KOPT-K1 (cell line): ENCODE data around the gene GULP1.

Experiments
- H3K27ac ChIP-seq: fragments of 200-600 bp; sonication (generic); 2 replicates; pipeline ENCODE4 v1.5.1; 2016; ENCODE audit warnings: antibody characterized with exemption, mild to moderate bottlenecking, low read depth, low read length; ENCODE audit not compliant: poor library complexity, severe bottlenecking
- H3K36me3 ChIP-seq: fragments of 200-600 bp; sonication (generic); 2 replicates; pipeline ENCODE4 v1.5.1; 2017; ENCODE audit warnings: antibody characterized with exemption, mild to moderate bottlenecking, low read length, moderate library complexity; ENCODE audit not compliant: insufficient read depth
- H3K9me3 ChIP-seq: fragments of 200-600 bp; sonication (generic); 2 replicates; pipeline ENCODE4 v1.5.1; 2017; ENCODE audit warnings: antibody characterized with exemption, low read length, mild to moderate bottlenecking; ENCODE audit not compliant: insufficient read depth, poor library complexity, severe bottlenecking

GULP1 gene

DNA sequence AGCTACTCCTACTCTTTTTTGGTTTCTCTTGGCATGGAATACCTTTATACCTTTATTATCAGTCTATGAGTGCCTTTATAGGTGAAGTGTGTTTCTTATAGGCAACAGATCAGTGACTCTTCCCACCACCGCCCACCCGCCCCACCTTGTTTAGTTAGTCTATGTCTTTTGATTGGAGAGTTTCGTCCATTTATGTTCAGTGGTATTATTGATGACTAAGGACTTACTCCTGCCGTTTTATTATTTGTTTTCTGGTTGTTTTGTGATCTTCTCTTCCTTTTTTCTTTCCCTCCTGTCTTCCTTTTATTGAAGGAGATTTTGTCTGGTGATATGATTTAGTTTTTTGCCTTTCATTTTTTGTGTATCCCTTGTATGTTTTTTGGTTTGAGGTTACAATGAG is 179.5 kb downstream of the GULP1 start:
- H3K9me3 ChIP-seq = no peaks in the 10 kb centered on the region
- no peak overlapping the region for H3K27ac ChIP-seq

DNA sequence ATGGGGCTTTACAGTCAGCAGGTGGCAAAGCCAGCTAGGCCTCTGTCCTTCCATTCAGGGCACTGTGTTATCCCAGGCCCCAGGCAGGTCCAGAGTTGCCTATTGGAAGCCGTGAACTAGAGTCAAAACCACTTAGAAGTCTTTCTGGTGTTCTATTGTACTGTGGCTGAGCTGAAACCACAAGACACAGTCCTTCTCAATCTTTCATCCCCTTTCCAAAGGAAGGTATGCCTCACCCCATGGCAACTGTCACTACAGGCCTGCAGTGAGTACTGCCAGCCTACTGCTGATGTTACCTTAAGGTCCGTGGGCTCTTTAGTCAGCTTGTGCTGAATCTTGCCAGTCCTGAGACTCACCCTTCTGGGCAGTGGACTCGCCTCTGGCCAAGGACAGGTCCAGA is 181.6 kb downstream of the GULP1 start:
- H3K9me3 ChIP-seq = no peaks in the 10 kb centered on the region

More for the DNA sequence above, 179.5 kb downstream of the GULP1 start:
- no peaks in the 10 kb centered on the region for H3K36me3 ChIP-seq

DNA sequence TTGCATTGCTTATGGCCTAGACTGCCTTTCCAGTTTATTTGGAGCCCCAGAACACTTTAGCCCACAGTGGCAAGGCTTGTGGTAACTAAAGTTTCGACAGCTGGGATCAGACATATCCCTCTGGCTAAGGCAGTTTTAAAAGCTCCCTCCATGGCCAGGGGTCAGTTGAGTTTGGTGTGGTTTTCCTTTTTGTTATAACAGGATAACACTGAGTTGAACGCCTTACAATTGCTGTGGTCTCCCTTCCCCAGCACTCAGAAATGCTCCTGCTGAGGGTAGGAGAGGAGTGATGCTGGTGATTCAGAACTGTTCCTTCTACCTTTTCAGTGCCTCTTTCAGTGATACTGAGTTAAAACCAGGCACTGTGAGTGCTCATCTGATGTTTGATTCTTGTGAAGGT is 182.6 kb downstream of the GULP1 start:
- no peaks in the 10 kb centered on the region for H3K9me3 ChIP-seq
- H3K27ac ChIP-seq = no peak overlapping the region
- H3K36me3 ChIP-seq = no peaks in the 10 kb centered on the region

More for the DNA sequence above, 181.6 kb downstream of the GULP1 start:
- Histone ChIP-seq H3K27ac (no peak overlapping the region), H3K36me3 (no peaks in the 10 kb centered on the region)

DNA sequence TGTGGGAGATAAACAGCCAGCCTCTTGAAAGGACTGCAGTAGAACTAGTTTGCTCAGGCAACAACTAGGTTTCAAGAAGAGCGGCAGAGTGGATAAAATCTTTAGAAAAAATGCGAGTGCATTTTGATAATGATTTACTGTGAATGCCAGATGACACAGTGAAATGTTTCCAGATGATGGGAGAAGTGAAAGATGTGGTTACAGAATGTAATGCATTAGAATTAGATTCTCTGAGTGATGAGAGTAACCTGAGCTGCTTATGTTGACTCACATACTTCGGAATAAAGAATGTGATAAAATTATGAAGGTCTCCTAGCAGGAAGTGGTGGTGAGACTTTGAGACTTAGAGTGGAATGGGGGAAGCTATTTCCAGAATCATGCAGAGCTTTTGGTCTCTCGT is 184.3 kb downstream of the GULP1 start:
- H3K27ac ChIP-seq = no peak overlapping the region
- no peaks in the 10 kb centered on the region for H3K9me3 ChIP-seq
- no peaks in the 10 kb centered on the region for H3K36me3 ChIP-seq

DNA sequence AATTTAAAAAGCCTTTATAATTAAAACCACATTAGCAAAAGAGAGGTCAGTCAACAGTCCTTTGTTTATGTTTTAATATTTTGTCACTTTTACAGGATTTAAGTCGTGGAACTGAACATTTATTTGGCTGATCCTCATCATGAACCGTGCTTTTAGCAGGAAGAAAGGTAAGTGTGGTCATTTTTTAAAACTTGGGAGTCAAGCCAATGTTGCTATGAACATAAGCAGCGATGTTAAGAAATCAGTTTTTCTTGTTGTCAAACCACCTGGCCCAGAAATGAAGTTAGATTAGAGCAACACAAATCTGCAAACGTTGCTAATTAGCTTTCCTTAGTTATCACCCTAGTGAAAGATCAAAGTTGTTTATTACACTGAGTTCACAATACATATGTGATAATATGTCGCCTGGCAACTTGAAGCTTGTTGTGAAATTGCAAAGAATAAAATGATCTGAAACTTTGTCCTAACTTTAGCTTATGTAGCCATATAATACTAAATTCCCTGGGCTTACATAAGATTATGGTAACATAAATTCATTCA is 186.0 kb downstream of the GULP1 start:
- Histone ChIP-seq H3K27ac (no peak overlapping the region), H3K9me3 (no peaks in the 10 kb centered on the region), H3K36me3 (no peaks in the 10 kb centered on the region)

DNA sequence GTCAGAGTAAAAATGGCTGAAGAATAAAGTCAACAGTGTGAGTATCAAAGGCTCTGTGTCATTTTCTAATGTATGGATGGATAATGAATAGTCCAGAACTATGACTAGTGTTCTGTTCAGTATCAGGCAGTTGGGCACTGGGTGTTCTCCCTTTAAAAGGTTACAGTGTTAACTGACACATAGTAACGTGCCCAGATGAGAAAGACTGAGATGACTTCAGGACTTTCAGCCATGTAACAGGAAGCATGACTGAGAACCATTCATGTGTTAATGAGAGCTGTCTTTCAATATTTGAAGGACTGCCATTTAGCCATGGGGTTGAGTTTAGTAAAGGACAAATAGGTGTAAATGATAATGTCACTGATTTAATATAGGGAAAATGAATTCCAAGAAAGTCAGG is 187.1 kb downstream of the GULP1 start:
- no peak overlapping the region for H3K27ac ChIP-seq

DNA sequence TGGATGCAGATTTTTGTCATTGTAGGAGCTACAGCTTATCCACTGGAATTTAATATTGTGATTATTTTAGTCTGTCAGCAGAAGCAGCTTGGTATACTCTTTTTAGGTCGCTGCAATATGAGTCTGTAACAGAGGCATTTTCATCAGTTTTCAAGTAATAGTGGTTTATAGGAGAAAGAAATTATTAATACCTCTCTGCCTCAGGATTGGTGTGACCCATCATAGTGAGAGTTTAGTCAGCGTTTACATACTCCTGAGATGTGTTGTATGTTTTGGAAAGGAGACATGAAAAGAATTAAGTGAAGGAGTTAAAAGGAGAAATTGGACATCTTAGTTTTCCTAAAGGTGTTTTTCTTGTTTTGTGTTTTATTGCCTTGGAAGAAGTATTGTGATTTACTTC is 189.8 kb downstream of the GULP1 start:
- Histone ChIP-seq H3K27ac (no peak overlapping the region), H3K9me3 (no peaks in the 10 kb centered on the region)

More for the DNA sequence above, 187.1 kb downstream of the GULP1 start:
- H3K36me3 ChIP-seq = no peaks in the 10 kb centered on the region
- H3K9me3 ChIP-seq = no peaks in the 10 kb centered on the region

DNA sequence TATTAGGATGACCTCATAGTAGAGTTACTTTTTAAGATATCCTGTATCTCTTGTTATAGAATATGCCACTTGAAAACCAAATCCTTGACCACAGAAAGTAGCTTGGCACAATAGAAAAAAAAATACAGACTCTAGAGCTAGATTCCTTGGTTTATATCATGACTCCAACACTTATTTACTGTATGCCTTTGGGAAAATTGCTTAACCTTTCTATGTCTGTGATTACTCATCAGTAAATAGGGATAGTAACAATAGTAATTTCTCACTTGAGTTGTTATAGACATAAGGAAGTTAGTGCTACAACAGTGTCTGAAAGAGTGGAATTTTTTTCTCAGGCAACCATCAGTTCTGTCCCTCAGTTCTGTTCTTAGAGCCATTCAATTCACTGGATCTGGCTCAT is 193.8 kb downstream of the GULP1 start:
- no peaks in the 10 kb centered on the region for H3K9me3 ChIP-seq
- no peaks in the 10 kb centered on the region for H3K36me3 ChIP-seq
- H3K27ac ChIP-seq = no peak overlapping the region

More for the DNA sequence above, 189.8 kb downstream of the GULP1 start:
- no peaks in the 10 kb centered on the region for H3K36me3 ChIP-seq

DNA sequence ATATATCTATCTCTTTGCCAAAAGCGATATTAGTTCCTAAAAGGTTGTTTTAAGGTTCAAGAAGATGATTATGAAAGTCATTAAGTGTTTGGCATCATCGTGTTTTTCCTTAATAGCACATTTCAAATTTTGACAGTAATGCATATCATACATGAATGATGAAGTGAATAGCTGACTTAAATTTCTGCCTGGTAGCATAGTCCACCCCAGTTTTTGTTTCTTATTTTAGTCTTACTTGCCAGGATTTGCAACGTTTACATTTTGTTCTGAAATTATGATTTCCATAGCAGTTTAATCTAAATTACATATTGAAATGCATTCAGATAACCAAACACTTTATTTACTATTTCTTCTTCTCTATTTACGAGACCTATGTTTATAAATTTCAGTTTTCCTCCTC is 201.1 kb downstream of the GULP1 start:
- Histone ChIP-seq H3K36me3 (no peaks in the 10 kb centered on the region), H3K9me3 (no peaks in the 10 kb centered on the region), H3K27ac (no peak overlapping the region)

DNA sequence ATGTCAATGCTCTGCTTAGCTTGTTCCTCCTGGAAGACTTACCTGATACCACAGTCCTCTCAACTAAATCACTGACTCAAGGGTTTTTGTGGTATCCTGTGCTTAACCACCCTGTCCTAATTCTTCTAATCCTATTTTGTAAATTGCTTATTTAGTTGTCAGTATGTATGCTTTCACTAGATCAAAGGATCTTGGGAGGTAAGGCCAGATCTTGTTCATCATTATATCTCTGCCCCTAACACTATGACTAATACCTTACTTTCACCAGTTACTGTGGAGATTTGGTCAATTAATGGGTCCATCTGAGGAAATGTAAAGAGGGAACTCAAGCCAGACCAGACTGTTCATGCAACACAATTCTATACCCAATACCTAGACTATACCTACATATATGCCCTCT is 203.2 kb downstream of the GULP1 start:
- Histone ChIP-seq H3K9me3 (no peaks in the 10 kb centered on the region), H3K27ac (no peak overlapping the region), H3K36me3 (no peaks in the 10 kb centered on the region)

DNA sequence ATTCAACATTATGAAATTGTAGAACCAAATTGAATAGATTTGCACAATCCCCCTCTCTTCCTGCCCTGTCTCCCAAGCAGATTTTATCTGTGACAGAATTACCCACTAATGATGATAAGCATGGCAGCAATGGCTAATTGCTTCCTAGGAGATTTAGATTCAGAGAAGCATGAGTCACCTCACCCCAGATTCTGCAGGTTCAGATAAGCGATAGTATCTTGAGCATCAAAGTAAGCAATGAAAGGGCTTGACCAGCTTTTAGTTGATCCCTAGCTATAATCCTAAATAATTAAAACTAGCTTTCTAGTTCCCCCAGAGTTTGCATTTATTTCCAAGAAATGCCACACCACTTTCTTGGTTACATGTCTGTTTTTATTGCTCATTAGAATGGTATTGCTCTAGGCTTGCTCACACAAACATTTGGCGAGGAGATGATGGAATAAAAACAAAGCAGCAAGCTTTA is 204.3 kb downstream of the GULP1 start:
- no peaks in the 10 kb centered on the region for H3K36me3 ChIP-seq
- H3K27ac ChIP-seq = no peak overlapping the region
- H3K9me3 ChIP-seq = no peaks in the 10 kb centered on the region

DNA sequence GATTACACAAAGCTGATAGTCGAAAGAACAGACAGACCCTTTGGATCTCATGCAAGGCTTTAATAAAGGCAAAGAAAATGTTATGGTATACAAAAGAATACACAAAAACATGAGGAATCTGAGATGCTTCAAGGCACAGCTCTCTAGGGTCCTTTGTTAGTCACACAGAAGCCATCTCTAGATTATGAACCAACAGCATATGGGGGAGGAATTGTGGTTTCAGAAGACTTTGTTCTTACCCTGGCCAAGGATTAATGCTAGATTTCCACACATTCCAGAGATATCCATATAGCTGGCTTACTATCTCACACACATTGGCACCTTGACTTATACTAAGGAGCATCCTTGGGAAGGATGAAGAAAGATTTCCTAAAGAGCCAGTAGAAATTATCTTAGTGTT is 206.1 kb downstream of the GULP1 start:
- Histone ChIP-seq H3K36me3 (no peaks in the 10 kb centered on the region), H3K27ac (no peak overlapping the region), H3K9me3 (no peaks in the 10 kb centered on the region)

DNA sequence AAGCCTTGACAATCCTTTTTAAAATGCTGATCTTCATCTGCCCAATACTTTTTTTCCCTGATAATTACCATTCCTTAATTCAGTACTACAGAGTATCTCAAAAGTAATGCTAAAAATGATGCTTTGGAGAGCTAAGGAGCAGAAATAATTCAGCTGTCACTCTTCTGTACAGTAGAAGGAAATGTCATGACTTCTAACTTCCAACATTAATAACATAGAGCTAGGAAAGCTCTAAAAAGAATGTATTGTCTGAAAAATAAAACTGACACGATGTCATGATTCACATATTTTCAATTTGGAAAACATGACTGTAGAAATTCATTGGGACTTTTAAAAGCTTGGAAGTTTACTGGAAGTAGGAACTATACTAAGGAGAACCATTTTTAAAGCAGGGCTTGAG is 212.3 kb downstream of the GULP1 start:
- Histone ChIP-seq H3K36me3 (no peaks in the 10 kb centered on the region), H3K27ac (no peak overlapping the region), H3K9me3 (no peaks in the 10 kb centered on the region)

DNA sequence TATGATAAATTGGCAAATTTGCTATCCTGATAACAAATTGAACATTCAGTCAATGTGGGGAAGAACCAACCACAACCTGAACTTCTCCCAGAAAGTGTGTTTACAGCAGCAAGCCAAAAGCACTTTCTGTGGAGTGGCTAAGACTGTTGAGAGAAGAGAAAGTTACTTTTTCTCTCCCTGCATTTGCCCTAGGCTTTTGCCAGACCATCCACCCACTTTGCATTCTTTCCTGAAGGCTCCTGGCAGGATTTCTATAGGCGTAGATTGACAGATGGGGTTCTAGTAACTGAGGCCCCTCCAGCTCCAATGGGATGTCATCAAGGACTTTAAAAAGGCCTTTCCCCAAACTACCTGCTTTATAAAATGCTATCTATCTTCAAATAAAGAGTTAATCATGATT is 215.2 kb downstream of the GULP1 start:
- H3K27ac ChIP-seq = no peak overlapping the region
- H3K36me3 ChIP-seq = no peaks in the 10 kb centered on the region
- no peaks in the 10 kb centered on the region for H3K9me3 ChIP-seq

DNA sequence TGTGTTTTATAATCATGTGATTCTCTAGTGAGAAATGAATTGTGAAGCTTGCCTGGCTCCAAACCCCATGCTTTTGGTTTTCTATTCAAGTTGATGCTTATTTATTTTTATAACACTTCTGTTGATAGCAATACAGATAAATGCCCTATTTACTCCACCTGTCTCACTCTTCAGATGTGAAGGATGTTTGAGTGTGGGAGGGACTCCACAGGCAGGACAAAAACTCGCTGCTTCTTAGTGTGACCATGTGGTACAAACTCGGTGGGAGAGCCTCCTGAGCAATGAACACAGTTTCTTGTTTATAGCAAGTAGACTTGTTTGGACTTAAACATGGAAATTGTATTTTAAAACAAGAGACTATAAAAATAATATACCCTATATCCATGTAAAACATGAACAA is 219.7 kb downstream of the GULP1 start:
- Histone ChIP-seq H3K9me3 (no peaks in the 10 kb centered on the region), H3K36me3 (no peaks in the 10 kb centered on the region), H3K27ac (no peak overlapping the region)

DNA sequence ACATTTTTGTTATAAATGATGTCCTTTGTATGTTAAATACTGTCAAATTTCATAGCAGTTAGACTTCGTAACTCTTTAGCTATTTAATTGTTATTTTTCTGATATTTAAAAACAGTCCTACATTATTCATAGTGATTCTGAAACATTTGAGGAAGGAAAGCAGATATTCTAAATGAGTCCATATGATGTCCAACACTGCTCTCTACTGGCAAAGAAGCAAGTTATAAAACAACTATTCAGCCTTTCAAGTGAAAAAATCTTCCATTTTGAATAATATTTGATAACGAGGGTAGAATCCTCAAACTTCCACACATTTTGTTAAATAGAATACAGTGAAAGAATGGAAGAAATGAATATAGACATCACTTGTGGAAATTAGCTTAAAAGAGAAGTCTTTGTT is 220.8 kb downstream of the GULP1 start:
- Histone ChIP-seq H3K9me3 (no peaks in the 10 kb centered on the region), H3K36me3 (no peaks in the 10 kb centered on the region), H3K27ac (no peak overlapping the region)
